HG02885 (cell line): ENCODE results near the gene SEPHS2.

Source experiments
- ATAC-seq: cut with Tn5 transposase; IDR thresholded peaks from one replicate; pipeline ENCODE4 v1.9.1; 2021; ENCODE audit warnings: mild to moderate bottlenecking; ENCODE audit not compliant: unreplicated experiment, poor library complexity

The SEPHS2 gene

GRCh38 chr16:30434852-30435251 lies 10.8 kb downstream of the SEPHS2 start:
- no peak for ATAC-seq

- ATAC-seq: peak; percentile 7
Measured at GRCh38 chr16:30430428-30430970, 15.2 kb downstream of the SEPHS2 start.

- peak; percentile 97 for ATAC-seq
Measured at GRCh38 chr16:30429678-30430427, 15.8 kb downstream of the SEPHS2 start, which contains the start of gene DCTPP1. DCTPP1 (minus strand) TSS chr16:30430030; CDS start chr16:30429980, 50 bp downstream.

GRCh38 chr16:30429418-30429677 lies 16.3 kb downstream of the SEPHS2 start:
- ATAC-seq: peak; percentile 5

GRCh38 chr16:30428055-30428454 lies 17.6 kb downstream of the SEPHS2 start:
- ATAC-seq: no peak

- ATAC-seq: no peak
Measured at GRCh38 chr16:30421010-30421409, 24.7 kb downstream of the SEPHS2 start.

- no peak for ATAC-seq
Measured at GRCh38 chr16:30418350-30419181, 27.1 kb downstream of the SEPHS2 start.

- peak; percentile 81 for ATAC-seq
Measured at GRCh38 chr16:30417529-30418349, 27.9 kb downstream of the SEPHS2 start.

- no peak for ATAC-seq
Measured at GRCh38 chr16:30416624-30417528, 28.8 kb downstream of the SEPHS2 start.

- no peak for ATAC-seq
Measured at GRCh38 chr16:30416047-30416603, 29.5 kb downstream of the SEPHS2 start.

- no peak for ATAC-seq
Measured at GRCh38 chr16:30414159-30414558, 31.5 kb downstream of the SEPHS2 start.

- no peak for ATAC-seq
Measured at GRCh38 chr16:30413112-30413806, 32.4 kb downstream of the SEPHS2 start.

GRCh38 chr16:30409125-30410060 lies 36.3 kb downstream of the SEPHS2 start:
- ATAC-seq: peak; percentile 48

GRCh38 chr16:30407804-30408534 lies 37.7 kb downstream of the SEPHS2 start:
- ATAC-seq: no peak

GRCh38 chr16:30407102-30407803 lies 38.4 kb downstream of the SEPHS2 start, which contains the start of gene ZNF771:
ZNF771 (plus strand) TSS chr16:30407606; CDS start chr16:30408054, 448 bp downstream.
- ATAC-seq: peak; percentile 88

GRCh38 chr16:30406795-30407101 lies 38.9 kb downstream of the SEPHS2 start:
- peak; percentile 4 for ATAC-seq
